ENCODE data around the gene NOS1. TPM values are rescaled to one million over a fixed set of nuclear protein-coding genes. Genes with fewer than 3 reads are reported as not detected.
"Not testable (repeated sequence)": the region's sequence is repeated elsewhere in the genome, so short reads cannot be mapped to it uniquely, and the experiment has no call there.

Gene NOS1
- total RNA-seq, 1 experiment from 2014 or later, result 2.3 TPM

GRCh38 chr12:117182866-117183265, 178.6 kb downstream of the NOS1 start:
- Histone ChIP-seq H3K9ac (ENCODE audit: extremely low read depth, insufficient read length, low read length) (no peak overlapping the region), H2BK15ac (ENCODE audit: low read depth, low read length) (no peak overlapping the region), H3K23ac (ENCODE audit: insufficient read length, low read depth, low read length) (no peak overlapping the region), H2AFZ (ENCODE audit: low read length) (no peak overlapping the region), H3K9me3 (ENCODE audit: control insufficient read depth, low read depth, low read length) (no peaks in the 10 kb centered on the region), H4K91ac (ENCODE audit: insufficient read length, low read depth, low read length) (no peak overlapping the region), H2BK5ac (ENCODE audit: insufficient read length, low read length) (no peak overlapping the region), H3K14ac (ENCODE audit: insufficient read depth, low read length) (no peak overlapping the region), H2AK5ac (ENCODE audit: insufficient read length, low read length) (no peak overlapping the region), H3K23me2 (ENCODE audit: insufficient read length, low read depth, low read length, poor library complexity, severe bottlenecking) (no peaks in the 10 kb centered on the region), H4K20me1 (ENCODE audit: control insufficient read depth, insufficient read depth, insufficient read length) (no peaks in the 10 kb centered on the region), H3T11ph (ENCODE audit: low read length) (no peak overlapping the region), H2BK20ac (ENCODE audit: low read depth, low read length, poor library complexity, severe bottlenecking) (no peak overlapping the region), H4K8ac (replicated peaks; ENCODE audit: insufficient read length, low read depth, low read length) (no peak overlapping the region), H3K4me2 (ENCODE audit: insufficient read depth, insufficient read length, low read length) (no peak overlapping the region), H2BK120ac (ENCODE audit: low read depth, low read length, poor library complexity, severe bottlenecking) (no peak overlapping the region), H3K27me3 (ENCODE audit: insufficient read depth, low read length) (no peaks in the 10 kb centered on the region), H3K18ac (ENCODE audit: insufficient read length, low read depth, low read length) (no peak overlapping the region), H3K56ac (ENCODE audit: insufficient read length, low read depth, low read length) (no peak overlapping the region), H3K79me1 (ENCODE audit: insufficient read depth, low read depth, low read length, poor library complexity, severe bottlenecking) (no peaks in the 10 kb centered on the region), H2BK12ac (ENCODE audit: insufficient read length, low read depth, low read length) (no peak overlapping the region), H3K79me2 (ENCODE audit: insufficient read depth, low read length) (no peaks in the 10 kb centered on the region; the same call in 1 of the 2 replicates), H3K4me1 (ENCODE audit: insufficient read depth, low read length) (no peaks in the 10 kb centered on the region), H3K4ac (ENCODE audit: low read depth, low read length) (no peak overlapping the region), H3K27ac (ENCODE audit: insufficient read length, low read depth, low read length) (no peak overlapping the region), H4K5ac (ENCODE audit: insufficient read length, low read depth, low read length) (no peak overlapping the region)
- peaks cover 0 to 3% of the 10 kb centered on the region in 2 experiments; a peak in 1 of 4 replicates for H3K4me1 Mint-ChIP-seq
- DNase-seq, result no peak
- WGBS (ENCODE audit: extremely low coverage, insufficient read length, low lambda C conversion rate), result no CpG with 5 or more reads among the region's 3 CpGs
- H3K36me3 Mint-ChIP-seq (ENCODE audit: insufficient read depth in 1 of 3, low read depth in 3 of 3), result peaks cover 49 to 85% (median 81%) of the 10 kb centered on the region in 3 experiments; a peak in 6 of 7 replicates
- H3K9me3 Mint-ChIP-seq, result no peaks in the 10 kb centered on the region
- H3K27ac Mint-ChIP-seq, result no peak overlapping the region
- H3K4me3 Mint-ChIP-seq, result no peak overlapping the region
- H3K27me3 Mint-ChIP-seq (ENCODE audit: low read depth), result no peaks in the 10 kb centered on the region
- TF ChIP-seq CTCF (conservative IDR thresholded peaks at IDR 0.05), result no peak

GRCh38 chr12:117181468-117181843, 180.0 kb downstream of the NOS1 start:
- not testable (repeated sequence) for H4K5ac ChIP-seq (ENCODE audit: insufficient read length, low read depth, low read length); H3K9me3 Mint-ChIP-seq; H3K18ac ChIP-seq (ENCODE audit: insufficient read length, low read depth, low read length); H4K8ac ChIP-seq (replicated peaks; ENCODE audit: insufficient read length, low read depth, low read length); H3T11ph ChIP-seq (ENCODE audit: low read length); H3K27ac Mint-ChIP-seq; H3K4me2 ChIP-seq (ENCODE audit: insufficient read depth, insufficient read length, low read length); H3K56ac ChIP-seq (ENCODE audit: insufficient read length, low read depth, low read length); H3K4me3 Mint-ChIP-seq; H2BK120ac ChIP-seq (ENCODE audit: low read depth, low read length, poor library complexity, severe bottlenecking); H3K27me3 Mint-ChIP-seq (ENCODE audit: low read depth); H3K79me2 ChIP-seq (ENCODE audit: insufficient read depth, low read length); H3K27ac ChIP-seq (ENCODE audit: insufficient read length, low read depth, low read length); DNase-seq; H4K20me1 ChIP-seq (ENCODE audit: control insufficient read depth, insufficient read depth, insufficient read length); H3K23me2 ChIP-seq (ENCODE audit: insufficient read length, low read depth, low read length, poor library complexity, severe bottlenecking); H3K79me1 ChIP-seq (ENCODE audit: insufficient read depth, low read depth, low read length, poor library complexity, severe bottlenecking); H2BK5ac ChIP-seq (ENCODE audit: insufficient read length, low read length); H3K4me1 ChIP-seq (ENCODE audit: insufficient read depth, low read length); H3K9ac ChIP-seq (ENCODE audit: extremely low read depth, insufficient read length, low read length); H3K9me3 ChIP-seq (ENCODE audit: control insufficient read depth, low read depth, low read length); H2BK12ac ChIP-seq (ENCODE audit: insufficient read length, low read depth, low read length); H2BK20ac ChIP-seq (ENCODE audit: low read depth, low read length, poor library complexity, severe bottlenecking); H3K27me3 ChIP-seq (ENCODE audit: insufficient read depth, low read length); H2BK15ac ChIP-seq (ENCODE audit: low read depth, low read length); H3K4ac ChIP-seq (ENCODE audit: low read depth, low read length); H3K23ac ChIP-seq (ENCODE audit: insufficient read length, low read depth, low read length); H4K91ac ChIP-seq (ENCODE audit: insufficient read length, low read depth, low read length); H2AK5ac ChIP-seq (ENCODE audit: insufficient read length, low read length); H3K4me1 Mint-ChIP-seq; H2AFZ ChIP-seq (ENCODE audit: low read length); H3K14ac ChIP-seq (ENCODE audit: insufficient read depth, low read length)
- H3K36me3 Mint-ChIP-seq (ENCODE audit: insufficient read depth in 1 of 3, low read depth in 3 of 3), result peaks cover 44 to 90% (median 82%) of the 10 kb centered on the region in 3 experiments; a peak in 6 of 7 replicates
- WGBS (ENCODE audit: extremely low coverage, insufficient read length, low lambda C conversion rate), result no CpG with 5 or more reads among the region's 8 CpGs
